Gastroesophageal sphincter (tissue), 3 donors: ENCODE results near the gene TMEM232.

Experiments
- POLR2A ChIP-seq, 2 donors: fragments of 450-650 bp; IDR thresholded peaks; one replicate each; pipeline ENCODE4 v1.6.1; 2017; ENCODE audit warnings: antibody characterized with exemption in 2 of 2, mild to moderate bottlenecking in 2 of 2, moderate library complexity in 1 of 2
- TF ChIP-seq, protein P1 (sequence below), 4 experiments: fragments of 200-600 bp in 2 of 4; fragments of 450-650 bp in 2 of 4; sonication (generic) in 1 of 4; IDR thresholded peaks; one replicate each; pipeline ENCODE4 v1.5.1; 2017 to 2019; ENCODE audit warnings: antibody characterized with exemption in 4 of 4, mild to moderate bottlenecking in 2 of 4, moderate library complexity in 2 of 4

DNA sequence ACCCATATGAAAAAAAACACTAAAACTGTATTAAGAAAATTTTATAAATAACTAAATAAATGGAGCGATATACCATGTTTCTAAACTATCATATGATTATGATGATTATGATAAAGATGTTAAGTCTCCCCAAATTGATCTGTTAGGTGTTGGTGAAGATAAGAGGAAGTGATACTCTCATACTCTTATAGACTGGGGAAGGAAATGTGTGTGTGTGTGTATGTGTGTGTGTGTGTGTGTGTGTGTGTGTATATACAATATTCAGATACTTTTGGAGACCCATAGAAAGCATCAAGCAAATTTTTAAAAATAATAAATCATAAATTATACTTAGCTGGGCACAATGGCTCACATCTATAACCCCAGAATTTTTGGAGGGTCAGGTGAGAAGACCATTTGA, 62.9 kb downstream of the TMEM232 start:
- TF ChIP-seq POLR2A (IDR thresholded peaks at IDR 0.05): no peak
- TF ChIP-seq, protein P1, sequence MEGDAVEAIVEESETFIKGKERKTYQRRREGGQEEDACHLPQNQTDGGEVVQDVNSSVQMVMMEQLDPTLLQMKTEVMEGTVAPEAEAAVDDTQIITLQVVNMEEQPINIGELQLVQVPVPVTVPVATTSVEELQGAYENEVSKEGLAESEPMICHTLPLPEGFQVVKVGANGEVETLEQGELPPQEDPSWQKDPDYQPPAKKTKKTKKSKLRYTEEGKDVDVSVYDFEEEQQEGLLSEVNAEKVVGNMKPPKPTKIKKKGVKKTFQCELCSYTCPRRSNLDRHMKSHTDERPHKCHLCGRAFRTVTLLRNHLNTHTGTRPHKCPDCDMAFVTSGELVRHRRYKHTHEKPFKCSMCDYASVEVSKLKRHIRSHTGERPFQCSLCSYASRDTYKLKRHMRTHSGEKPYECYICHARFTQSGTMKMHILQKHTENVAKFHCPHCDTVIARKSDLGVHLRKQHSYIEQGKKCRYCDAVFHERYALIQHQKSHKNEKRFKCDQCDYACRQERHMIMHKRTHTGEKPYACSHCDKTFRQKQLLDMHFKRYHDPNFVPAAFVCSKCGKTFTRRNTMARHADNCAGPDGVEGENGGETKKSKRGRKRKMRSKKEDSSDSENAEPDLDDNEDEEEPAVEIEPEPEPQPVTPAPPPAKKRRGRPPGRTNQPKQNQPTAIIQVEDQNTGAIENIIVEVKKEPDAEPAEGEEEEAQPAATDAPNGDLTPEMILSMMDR (IDR thresholded peaks at IDR 0.05): no peak
